GM12878 (cell line): Measurements from ENCODE around the gene ADAT3.

Experiments used
- GABPA ChIP-seq: IDR thresholded peaks from 2 replicates; pipeline ENCODE4 v1.6.1; 2014; ENCODE audit warnings: antibody characterized with exemption, low read depth, mild to moderate bottlenecking, inconsistent platforms
- HCFC1 ChIP-seq: fragments of 150-350 bp; IDR thresholded peaks from 2 replicates; pipeline ENCODE4 v1.6.1; 2014; ENCODE audit warnings: low read length
- NRF1 ChIP-seq: conservative IDR thresholded peaks from 2 replicates; pipeline ENCODE4 v1.6.1; 2011; ENCODE audit warnings: mild to moderate bottlenecking, low read depth, low read length, improper control_type of control experiment
- RELA ChIP-seq: fragments of 450-650 bp; IDR thresholded peaks from 2 replicates; pipeline ENCODE4 v1.8.0; 2014; ENCODE audit warnings: borderline replicate concordance; ENCODE audit not compliant: partially characterized antibody
- SUZ12 ChIP-seq: fragments of 200-600 bp; sonication (generic); IDR thresholded peaks from one replicate; pipeline ENCODE4 v1.6.1; 2018; ENCODE audit warnings: antibody characterized with exemption, mild to moderate bottlenecking; ENCODE audit not compliant: unreplicated experiment
- TCF12 ChIP-seq: IDR thresholded peaks from 2 replicates; pipeline ENCODE4 v1.6.1; 2011; ENCODE audit warnings: low read depth, mild to moderate bottlenecking, low read length
- TF ChIP-seq, protein P1 (sequence below): IDR thresholded peaks from 2 replicates; pipeline ENCODE4 v1.6.1; 2012; ENCODE audit warnings: low read depth, low read length, improper control_type of control experiment

DNA sequence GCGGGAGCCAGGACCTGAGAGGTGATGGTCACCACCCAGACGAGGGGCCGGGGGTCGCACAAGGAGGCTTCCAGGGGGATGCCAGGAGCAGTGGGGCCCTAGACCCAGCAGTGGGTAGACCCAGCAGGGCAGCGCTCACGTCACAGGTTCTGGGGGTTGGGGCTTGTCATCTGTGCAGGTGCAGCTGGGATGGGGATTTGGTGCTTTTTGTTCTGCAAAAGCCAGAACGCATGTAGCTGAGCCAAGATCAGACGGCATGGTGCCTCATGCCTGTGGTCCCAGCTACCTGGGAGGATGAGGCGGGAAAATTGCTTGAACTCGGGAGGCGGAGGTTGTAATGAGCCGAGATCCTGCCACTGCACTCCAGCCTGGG lies 50.9 kb downstream of the ADAT3 start:
- no peak for TF ChIP-seq RELA
- no peak for TF ChIP-seq HCFC1
- no peak for TF ChIP-seq GABPA
- no peak for TF ChIP-seq TCF12
- TF ChIP-seq, protein P1, sequence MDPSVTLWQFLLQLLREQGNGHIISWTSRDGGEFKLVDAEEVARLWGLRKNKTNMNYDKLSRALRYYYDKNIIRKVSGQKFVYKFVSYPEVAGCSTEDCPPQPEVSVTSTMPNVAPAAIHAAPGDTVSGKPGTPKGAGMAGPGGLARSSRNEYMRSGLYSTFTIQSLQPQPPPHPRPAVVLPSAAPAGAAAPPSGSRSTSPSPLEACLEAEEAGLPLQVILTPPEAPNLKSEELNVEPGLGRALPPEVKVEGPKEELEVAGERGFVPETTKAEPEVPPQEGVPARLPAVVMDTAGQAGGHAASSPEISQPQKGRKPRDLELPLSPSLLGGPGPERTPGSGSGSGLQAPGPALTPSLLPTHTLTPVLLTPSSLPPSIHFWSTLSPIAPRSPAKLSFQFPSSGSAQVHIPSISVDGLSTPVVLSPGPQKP: no peak
- TF ChIP-seq SUZ12: no peak
- TF ChIP-seq NRF1: no peak
